Lower leg skin (tissue), 3 donors: ENCODE measurements around the gene LRP6.

Source experiments
- POLR2A ChIP-seq, 2 donors: fragments of 450-650 bp; IDR thresholded peaks; one replicate each; pipeline ENCODE4 v1.6.1; 2016 to 2017; ENCODE audit warnings: antibody characterized with exemption in 2 of 2, mild to moderate bottlenecking in 1 of 2, moderate library complexity in 1 of 2
- TF ChIP-seq, protein P1 (sequence below), 3 donors: fragments of 450-650 bp; IDR thresholded peaks; one replicate each; pipeline ENCODE4 v1.5.1; 2016; ENCODE audit warnings: antibody characterized with exemption in 3 of 3, mild to moderate bottlenecking in 3 of 3, moderate library complexity in 2 of 3

DNA sequence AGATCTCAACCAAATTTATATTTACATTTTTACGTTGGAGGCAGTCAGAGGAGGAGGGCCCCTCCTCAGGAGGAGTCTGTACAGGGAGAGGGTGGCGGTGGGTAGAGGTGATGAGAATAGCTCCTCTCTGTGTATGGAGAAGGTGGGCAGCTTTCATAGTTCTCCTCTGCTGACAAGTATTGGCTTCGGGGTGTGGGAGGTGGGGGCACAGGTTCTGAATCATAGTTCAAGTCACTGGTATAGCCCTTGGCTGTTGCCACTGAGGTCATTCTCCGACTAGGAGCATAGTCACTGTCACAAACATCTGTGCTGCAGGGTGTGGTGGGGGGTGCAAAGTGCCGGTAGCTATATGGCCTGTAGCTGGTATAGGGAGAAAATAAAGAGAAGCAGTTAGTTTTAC lies 145.8 kb downstream of the LRP6 start:
- TF ChIP-seq POLR2A (IDR thresholded peaks at IDR 0.05): no peak
- TF ChIP-seq, protein P1, sequence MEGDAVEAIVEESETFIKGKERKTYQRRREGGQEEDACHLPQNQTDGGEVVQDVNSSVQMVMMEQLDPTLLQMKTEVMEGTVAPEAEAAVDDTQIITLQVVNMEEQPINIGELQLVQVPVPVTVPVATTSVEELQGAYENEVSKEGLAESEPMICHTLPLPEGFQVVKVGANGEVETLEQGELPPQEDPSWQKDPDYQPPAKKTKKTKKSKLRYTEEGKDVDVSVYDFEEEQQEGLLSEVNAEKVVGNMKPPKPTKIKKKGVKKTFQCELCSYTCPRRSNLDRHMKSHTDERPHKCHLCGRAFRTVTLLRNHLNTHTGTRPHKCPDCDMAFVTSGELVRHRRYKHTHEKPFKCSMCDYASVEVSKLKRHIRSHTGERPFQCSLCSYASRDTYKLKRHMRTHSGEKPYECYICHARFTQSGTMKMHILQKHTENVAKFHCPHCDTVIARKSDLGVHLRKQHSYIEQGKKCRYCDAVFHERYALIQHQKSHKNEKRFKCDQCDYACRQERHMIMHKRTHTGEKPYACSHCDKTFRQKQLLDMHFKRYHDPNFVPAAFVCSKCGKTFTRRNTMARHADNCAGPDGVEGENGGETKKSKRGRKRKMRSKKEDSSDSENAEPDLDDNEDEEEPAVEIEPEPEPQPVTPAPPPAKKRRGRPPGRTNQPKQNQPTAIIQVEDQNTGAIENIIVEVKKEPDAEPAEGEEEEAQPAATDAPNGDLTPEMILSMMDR (IDR thresholded peaks at IDR 0.05): no peak
